HG03460 (cell line): ENCODE results near the gene MYPN.

Experiments
- ATAC-seq: cut with Tn5 transposase; IDR thresholded peaks from one replicate; pipeline ENCODE4 v1.9.1; 2021; ENCODE audit not compliant: unreplicated experiment

The MYPN gene

DNA sequence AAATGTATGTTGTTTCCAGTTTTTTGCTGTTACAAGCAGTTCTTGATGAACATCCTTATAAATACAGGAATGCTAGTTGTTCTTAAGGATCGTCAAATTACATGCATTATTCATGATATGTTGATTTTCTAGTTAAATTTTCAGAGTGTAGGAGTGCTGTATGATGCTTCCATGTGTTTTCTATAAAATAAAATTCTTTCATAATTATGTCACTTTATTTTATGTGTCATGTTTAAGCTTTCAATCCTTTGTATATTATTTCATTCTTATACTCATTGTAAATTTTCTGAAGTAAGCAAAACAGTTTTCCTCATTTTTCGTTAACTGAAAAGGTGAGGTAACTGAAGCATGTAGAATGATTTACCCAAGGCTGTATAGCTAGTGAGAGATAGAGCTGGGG is 16.8 kb upstream of the MYPN start:
- ATAC-seq, result no peak

DNA sequence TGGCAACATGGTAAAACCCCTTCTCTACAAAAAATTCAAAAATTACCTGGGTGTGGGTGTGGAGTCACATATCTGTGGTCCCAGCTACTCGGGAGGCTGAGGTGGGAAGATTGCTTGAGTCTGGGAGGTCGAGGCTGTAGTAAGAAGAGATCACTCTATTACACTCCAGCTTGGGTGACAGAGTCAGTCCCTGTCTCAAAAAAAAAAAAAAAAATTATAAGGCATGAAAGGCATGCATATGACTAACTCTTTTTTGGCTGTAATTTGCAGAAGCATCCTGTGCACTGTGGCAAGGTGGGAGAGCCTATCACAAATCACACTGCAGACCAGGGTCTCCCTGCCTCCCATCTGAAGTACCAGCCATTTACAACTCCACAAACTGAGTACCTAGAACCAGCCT is 14.1 kb upstream of the MYPN start:
- no peak for ATAC-seq

DNA sequence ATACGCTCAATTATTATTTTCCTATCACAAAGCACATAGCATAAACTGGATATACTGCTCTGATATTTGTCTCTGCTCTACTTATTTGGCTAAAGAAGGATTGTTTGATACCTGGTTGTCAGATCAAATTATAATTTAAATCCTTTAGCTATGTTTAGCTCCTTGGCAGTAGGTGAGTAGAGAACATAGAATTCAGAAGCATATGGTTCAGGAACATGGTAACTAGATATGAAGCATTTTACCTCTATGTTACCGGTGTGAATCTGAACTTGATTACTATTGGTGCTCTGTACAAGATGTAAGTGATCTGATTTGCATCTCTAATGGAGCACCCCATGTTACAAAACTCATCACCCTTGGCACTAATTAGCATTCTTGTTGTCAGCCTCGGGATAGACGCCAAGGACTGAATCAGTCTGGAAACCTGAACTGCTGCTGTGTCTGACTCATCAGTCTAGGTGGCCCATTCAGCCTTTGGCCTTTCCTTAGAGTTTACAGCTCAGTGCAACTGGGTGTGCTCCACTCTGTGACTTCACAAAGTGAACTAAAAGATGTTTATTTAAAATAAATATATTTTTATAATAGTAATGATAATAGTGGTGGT is 12.3 kb upstream of the MYPN start:
- ATAC-seq, result no peak

DNA sequence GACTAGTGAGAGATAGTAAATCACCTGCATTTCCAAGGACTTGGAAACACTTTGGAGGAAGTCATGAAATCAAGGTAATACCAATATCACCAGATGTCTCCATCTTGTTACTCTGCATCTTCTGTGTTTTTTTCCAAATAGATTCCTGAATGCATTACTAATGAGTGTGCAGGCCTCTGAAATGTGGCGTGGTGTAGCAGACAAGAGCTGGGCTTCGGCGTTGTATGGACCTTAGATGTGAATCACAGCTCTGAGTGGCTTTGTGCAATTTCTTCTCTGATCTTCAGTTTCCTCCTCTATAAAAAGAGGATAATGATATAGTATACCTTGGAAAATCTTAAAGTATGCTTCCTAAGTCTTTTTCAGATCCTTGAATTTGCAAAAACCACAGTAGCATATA is 9.6 kb upstream of the MYPN start:
- no peak for ATAC-seq

DNA sequence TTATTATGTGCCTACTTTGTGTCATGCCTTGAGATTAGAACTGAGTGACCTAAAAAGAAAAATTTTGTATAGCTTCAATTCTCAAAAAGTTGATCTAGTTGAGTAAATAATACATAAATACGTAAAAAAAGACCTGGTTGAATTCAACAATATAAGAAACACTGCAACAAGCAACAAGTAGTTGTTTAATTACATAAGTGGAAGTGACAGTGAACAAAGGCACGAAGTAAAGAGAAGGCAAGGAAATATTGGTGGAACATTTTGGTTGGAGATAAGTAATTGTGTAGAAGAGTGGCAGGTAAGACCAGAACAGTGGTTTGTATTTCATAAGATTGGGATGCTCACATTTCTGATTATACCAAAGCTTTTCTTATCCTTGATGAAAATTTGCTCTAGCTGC is 8.2 kb upstream of the MYPN start:
- ATAC-seq, result no peak

DNA sequence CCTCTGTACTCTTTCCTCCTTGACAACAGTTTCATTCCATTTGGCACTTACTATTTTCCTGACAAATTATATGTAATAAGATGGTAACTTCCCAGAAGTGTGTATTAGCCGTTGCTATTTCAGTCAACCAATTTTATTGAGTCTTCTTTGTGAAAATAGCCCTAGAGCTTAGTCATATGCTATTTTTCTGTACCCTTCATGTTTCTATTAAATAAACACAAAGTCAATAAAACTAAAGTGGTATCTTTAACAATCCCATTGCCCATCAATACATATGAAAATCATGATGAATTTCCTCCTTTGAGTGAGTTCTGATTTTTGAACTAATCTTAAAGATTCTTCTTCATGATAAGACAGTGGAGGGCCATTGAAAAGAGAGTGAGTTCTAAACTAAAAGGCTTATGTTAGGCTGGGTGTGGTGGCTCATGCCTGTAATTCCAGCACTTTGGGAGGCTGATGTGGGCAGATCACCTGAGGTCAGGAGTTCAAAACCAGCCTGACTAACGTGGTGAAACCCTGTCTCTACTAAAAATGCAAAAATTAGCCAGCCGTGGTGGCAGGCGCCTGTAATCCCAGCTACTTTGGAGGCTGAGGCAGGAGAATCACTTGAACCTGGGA is 5.9 kb upstream of the MYPN start:
- no peak for ATAC-seq

DNA sequence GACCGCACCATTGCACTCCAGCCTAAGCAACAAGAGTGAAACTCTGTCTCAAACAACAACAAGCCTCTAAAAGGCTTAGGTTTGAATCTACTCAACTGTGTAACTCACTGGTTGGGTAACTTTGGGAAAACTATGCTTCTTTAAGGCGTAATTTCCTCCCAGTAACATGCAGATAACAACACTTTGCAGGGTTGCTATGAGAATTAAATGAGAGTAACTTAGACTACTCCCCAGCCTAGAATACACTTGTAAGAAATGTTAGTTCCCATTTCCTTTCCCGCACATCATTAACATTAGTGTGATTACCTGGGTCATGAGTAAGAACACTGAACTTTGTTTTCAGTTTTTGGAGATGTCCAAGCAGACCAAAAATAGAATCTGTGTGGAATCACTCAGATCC is 5.4 kb upstream of the MYPN start:
- no peak for ATAC-seq

DNA sequence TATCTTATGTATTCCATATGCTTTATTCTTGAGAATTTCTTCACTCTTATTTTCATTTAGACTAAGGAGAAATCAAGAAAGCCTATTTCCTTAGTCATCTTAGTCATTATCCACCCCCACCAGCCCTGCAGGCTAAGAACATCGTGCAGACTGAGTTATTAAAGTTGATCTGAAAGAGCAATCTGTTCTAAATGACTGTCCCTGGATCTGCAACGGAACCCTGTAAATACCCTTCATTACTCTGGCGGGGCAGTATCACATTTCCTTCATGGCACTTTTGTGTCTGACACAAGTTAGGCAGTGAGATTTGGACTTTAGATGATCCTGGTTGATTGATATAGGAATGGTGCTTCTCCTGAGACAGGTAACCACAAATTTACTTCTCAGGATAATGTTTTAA is 3.5 kb upstream of the MYPN start:
- no peak for ATAC-seq

DNA sequence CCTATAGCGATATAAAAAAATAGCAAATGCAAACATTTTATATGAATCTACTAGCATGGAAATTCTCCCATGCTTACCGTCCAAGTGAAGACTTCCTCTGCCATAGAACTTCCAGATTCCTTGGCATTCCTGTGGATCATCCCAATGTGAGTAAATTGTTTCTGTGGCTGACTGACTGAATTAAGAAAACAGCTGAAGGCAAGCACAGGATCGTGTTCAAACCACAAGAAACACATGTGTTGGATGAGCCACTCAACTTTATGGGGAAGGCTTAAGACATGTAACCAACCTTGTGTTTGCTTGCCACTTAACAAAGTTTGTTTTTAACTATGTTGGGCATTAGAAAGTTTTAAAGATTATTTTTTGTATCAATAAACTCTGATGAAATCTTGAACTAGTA is 2.6 kb upstream of the MYPN start:
- no peak for ATAC-seq

DNA sequence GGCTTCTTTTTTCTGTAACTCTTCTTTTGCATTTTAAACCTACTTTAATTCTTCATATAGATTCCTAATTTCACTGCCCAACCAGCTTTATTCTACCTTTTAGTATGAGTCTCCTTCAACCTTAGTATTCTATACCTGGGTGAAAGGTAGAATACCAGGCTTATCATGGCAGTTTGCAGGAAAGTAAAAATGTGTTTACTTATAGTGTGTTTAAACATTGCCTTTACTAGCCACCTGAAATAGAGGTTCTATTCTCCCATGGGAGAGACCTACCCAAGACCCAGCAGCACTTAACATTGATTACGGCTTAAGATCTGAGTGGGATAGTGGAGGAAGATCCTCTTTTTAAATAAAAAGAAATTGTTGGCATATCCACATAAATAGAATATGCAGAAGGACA is 1.6 kb upstream of the MYPN start:
- no peak for ATAC-seq

DNA sequence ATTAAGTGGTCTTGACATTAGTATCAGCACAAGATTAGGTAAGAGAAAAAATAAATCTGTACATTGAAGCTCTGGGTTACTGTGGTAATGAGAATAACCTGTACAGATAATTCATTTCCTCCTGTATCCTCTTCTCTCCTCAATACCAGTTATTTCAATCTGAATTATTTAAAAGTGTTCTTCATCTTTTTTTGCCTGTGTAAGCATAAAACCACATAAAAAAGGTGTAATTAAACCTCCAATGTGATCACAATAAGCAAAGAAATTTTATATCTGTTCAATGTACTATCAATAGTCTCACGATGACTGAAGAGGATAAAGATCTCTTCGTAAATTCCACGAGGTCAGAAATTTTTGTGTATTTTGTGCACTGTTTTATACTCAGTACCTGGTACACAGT is 1.2 kb upstream of the MYPN start:
- ATAC-seq, result no peak

DNA sequence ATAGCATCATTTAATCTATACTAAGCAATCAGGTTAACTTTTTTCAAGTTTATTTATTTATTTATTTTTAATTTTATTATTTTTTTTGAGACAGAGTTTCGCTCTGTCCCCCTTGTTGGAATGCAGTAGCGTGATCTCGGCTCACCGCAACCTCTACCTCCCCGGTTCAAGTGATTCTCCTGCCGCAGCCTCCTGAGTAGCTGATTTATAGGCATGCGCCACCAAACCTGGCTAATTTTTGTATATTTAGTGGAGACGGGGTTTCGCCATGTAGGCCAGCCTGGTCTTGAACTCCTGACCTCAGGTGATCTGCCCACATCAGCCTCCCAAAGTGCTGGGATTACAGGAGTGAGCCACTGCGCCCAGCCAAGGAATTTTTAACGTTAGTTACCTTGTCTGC is 635 bp upstream of the MYPN start:
- no peak for ATAC-seq

DNA sequence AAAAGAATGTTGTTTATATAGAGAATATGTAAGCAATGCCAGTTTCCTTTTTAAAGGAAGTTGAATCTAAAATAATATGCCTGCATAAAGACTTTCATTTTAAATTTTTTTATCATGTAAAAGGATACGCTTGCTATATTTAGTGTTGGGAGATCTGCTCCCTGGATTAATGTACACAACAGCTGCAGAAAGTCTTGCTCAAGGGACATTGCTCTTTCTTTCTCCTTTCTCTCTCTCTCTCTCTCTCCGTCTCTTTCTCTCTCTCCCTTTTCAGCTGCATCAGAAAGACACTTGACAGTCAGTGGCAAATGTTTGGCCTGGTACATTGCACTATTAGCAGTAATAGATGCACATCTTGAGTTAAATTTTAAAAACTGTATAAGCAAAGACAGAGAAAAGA is 739 bp downstream of the MYPN start:
- no peak for ATAC-seq

DNA sequence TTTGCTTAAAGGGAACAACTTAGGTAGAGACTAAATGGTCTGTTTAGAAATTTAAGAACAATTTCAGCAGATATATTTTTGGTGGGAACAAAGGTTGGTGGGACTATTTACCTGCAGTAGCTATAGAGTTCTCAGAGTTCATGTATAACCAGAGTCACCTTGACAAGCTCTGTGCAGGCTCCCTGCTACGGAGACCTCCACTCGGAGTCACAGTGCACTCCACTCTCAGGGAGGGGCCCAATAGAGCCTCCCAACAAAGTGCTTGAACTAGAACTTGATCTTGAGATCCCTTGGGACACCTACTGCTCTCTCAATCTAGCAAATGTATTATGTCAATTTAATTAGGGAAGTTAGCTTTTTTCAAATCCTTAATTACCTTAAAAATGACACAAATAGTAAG is 2.3 kb downstream of the MYPN start:
- ATAC-seq, result no peak

DNA sequence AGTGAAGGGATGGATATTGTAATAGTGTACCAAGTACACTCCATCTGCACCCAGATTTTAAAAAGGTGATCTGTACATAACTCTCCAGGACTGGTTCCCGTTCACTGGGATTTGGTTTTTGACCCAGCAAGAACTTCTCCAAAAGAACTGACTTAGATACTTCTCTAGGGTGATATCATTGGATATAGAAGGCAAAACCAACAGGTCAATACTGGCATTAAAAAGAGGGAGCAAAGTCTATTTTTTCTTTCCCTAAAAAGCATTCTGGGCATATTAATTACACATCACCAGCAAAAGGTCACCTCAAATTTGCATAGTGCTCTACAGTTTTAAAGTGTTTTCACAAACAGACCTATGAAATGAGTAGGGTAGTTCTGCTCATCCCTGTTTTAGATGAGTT is 3.5 kb downstream of the MYPN start:
- ATAC-seq, result no peak

DNA sequence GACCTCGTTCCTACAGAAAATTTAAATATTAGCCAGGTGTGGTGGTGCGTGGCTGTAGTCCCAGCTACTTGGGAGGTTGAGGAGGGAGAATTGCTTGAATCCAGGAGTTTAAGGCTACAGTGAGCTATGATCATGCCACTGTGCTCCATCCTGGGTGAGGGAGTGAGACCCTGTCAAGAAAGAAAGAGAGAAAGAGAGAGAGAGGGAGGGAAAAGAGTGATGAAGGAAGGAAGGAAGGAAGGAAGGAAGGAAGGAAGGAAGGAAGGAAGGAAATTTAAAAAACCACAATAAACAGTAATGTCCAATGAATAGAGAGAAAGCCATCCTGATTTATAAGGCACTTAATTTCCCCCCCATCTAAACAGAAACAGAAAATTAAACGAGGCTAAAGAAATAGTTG is 9.4 kb downstream of the MYPN start:
- ATAC-seq, result no peak

DNA sequence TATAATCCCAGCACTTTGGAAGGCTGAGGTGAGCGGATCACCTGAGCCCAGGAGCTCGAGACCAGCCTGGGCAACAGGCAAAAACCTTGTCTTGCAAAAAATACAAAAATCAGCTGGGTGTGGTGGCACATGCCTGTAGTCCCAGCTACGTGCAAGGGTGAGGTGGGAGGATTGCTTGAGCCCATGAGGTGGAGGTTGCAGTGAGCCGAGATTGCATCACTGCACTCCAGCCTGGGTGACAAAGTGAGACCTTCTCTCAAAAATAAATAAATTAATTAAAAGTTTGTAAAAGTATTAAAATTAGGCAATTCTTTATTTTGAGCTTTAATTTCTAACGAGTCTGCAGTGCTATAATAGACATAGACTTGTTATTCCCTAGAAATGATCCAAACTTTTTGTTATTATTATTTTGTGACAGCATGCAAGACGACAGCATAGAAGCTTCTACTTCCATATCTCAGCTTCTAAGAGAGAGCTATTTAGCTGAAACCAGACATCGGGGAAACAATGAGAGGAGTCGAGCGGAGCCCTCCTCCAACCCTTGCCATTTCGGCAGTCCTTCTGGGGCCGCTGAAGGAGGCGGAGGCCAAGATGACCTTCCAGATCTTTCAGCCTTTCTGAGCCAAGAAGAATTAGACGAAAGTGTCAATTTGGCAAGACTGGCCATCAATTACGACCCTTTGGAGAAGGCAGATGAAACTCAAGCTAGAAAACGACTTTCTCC is 11.9 kb downstream of the MYPN start:
- no peak for ATAC-seq

DNA sequence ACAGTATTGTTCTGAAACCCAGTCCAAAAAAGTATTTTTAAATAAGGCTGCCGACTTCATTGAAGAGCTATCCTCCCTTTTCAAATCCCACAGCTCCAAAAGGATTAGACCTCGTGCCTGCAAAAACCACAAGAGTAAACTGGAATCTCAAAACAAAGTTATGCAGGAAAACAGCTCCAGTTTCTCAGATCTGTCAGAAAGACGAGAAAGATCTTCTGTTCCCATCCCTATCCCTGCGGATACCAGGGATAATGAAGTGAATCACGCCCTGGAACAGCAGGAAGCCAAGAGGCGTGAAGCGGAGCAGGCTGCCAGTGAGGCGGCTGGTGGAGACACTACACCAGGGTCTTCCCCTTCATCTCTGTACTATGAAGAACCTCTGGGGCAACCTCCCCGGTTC is 12.6 kb downstream of the MYPN start:
- ATAC-seq, result no peak

DNA sequence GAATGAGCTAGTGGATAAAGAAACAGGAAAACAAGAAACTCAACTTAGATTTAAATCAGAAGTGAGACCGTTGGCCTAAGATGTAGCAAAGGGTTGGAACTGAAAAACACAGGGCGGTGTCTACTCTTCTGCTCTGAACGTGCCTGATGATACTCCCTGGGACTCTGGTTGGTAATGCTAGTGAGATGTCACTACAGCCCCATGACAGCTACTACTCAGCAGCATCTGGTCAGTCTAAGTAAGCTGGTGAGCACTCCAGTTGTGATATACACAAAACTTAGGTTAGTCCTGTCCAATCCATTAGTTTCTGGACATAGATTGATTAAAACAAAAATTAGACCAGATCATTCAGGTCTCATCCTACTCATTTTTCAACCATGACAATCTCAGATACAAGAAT is 15.4 kb downstream of the MYPN start:
- no peak for ATAC-seq

DNA sequence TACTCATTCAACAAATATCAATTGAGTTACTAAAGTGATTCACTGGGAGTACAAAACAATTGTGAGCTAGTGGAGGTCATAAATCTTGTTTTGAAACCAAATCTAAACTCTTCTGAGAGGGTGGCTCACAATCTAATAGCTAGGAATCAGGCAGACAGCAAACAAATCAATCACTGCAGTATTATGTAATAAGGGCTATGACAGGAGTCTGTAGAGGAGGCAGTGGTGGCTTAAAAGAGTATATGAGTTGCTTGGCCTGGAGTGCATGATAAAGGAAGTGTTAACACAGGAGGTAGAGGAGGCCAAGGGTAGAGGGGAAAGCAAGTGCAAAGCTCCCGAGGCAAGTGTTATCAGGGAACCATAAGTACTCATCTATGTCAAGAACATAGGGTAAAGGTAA is 16.5 kb downstream of the MYPN start:
- ATAC-seq, result no peak

DNA sequence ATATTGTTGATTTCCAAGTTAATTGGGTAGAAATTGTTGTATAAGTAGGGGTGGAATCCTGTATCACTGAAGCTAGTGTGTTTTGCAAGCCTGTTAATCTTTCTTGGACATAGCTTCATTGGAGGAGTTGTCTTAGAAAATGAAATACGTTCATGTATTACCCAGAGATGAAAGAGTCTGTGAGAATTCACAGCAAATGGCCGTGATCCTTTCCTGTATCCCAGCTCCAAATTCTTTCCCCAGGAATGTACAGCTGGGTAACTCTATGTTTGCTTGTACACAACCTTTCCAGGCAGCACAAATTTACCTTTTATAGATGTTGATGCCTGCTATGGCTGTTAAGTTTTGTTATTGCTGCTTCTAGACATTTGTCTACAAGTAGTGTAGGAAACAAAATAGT is 18.7 kb downstream of the MYPN start:
- no peak for ATAC-seq

DNA sequence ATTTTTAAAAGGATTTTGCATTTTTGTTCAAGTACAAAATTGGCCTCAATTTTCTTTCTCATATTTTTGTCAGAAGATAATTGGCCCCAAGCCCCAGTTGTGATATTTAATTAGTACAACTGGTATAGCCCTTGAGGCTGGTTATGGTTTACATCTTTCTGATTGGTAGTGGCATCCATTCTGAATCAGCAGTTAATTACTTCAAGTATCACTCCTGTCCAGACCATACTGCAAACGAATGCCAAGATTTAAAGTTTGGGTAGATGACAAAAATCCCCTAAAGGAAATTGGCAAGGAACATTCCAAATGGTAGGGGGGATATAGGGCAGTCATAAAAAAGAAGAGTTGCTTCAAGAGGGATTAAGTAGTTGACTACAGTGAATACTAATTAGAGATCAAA is 23.1 kb downstream of the MYPN start:
- ATAC-seq, result no peak

DNA sequence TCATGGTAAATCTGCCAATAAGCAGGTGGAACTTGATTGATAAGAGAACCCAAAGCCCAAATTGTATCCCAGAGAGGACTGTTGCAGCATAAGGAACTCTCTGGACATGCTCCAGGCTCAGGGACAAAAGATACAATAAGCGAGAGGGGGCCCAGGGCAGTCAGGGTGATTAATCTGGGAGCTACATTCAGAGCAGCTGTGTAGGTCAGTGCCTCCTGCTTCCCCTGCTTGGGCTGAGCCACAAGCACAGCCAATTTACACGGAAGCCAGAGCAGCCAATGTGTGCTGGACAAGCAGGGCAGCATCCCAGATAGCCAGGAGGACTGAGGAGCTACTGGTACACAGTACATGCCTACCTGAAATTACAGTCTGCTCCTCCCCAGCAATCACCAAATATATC is 24.2 kb downstream of the MYPN start:
- no peak for ATAC-seq
